SK-N-SH treated with all-trans-retinoic acid at 6 μM for 48 hours (cell line): ENCODE measurements around the gene ARFIP1.
A peak's percentile ranks its signal among the peaks of the same experiment; 100 is the strongest.

Experiments used
- ATAC-seq: fragments of 200-7000 bp; cut with Tn5 transposase; 3 replicates; pipeline ENCODE4 v1.9.1; 2020; ENCODE audit warnings: mild to moderate bottlenecking, moderate library complexity
- ARNTL ChIP-seq: fragments of 450-650 bp; formaldehyde crosslinking; IDR thresholded peaks from 2 replicates; pipeline ENCODE4 v1.5.0; 2020; ENCODE audit warnings: low read depth, mild to moderate bottlenecking, moderate library complexity, borderline replicate concordance
- BACH2 ChIP-seq: fragments of 250-450 bp; sonication (Bioruptor Pico); IDR thresholded peaks from 2 replicates; pipeline ENCODE4 v1.9.0; 2021; ENCODE audit warnings: mild to moderate bottlenecking, borderline replicate concordance
- CSDC2 ChIP-seq: fragments of 250-450 bp; sonication (Bioruptor Pico); IDR thresholded peaks from 2 replicates; pipeline ENCODE4 v1.5.0; 2020; ENCODE audit warnings: mild to moderate bottlenecking, moderate library complexity
- CSRNP3 ChIP-seq: fragments of 250-450 bp; sonication (Bioruptor Pico); IDR thresholded peaks from 2 replicates; pipeline ENCODE4 v1.5.1; 2021; ENCODE audit warnings: mild to moderate bottlenecking, moderate library complexity
- ESRRG ChIP-seq: fragments of 250-450 bp; sonication (Bioruptor Pico); IDR thresholded peaks from 2 replicates; pipeline ENCODE4 v1.6.1; 2021; ENCODE audit warnings: mild to moderate bottlenecking
- GLIS3 ChIP-seq: fragments of 250-450 bp; sonication (Bioruptor Pico); IDR thresholded peaks from 2 replicates; pipeline ENCODE4 v1.5.0; 2020; ENCODE audit warnings: mild to moderate bottlenecking, moderate library complexity
- ISL1 ChIP-seq: fragments of 250-450 bp; sonication (Bioruptor Pico); IDR thresholded peaks from 2 replicates; pipeline ENCODE4 v2.1.2; 2022; ENCODE audit warnings: mild to moderate bottlenecking, moderate library complexity
- OSR1 ChIP-seq: fragments of 250-450 bp; sonication (Bioruptor Pico); IDR thresholded peaks from 2 replicates; pipeline ENCODE4 v1.8.0; 2022; ENCODE audit warnings: moderate library complexity, mild to moderate bottlenecking, inconsistent platforms
- POU6F1 ChIP-seq: fragments of 250-450 bp; sonication (Bioruptor Pico); IDR thresholded peaks from 2 replicates; pipeline ENCODE4 v1.8.0; 2021; ENCODE audit warnings: low read depth, mild to moderate bottlenecking, moderate library complexity, borderline replicate concordance
- PPARA ChIP-seq: fragments of 250-450 bp; sonication (Bioruptor Pico); IDR thresholded peaks from 2 replicates; pipeline ENCODE4 v1.5.0; 2020; ENCODE audit warnings: mild to moderate bottlenecking, borderline replicate concordance
- SNAI2 ChIP-seq: fragments of 250-450 bp; sonication (Bioruptor Pico); IDR thresholded peaks from 2 replicates; pipeline ENCODE4 v1.5.0; 2020; ENCODE audit warnings: mild to moderate bottlenecking, moderate library complexity
- TCF4 ChIP-seq: fragments of 250-450 bp; sonication (Bioruptor Pico); IDR thresholded peaks from 2 replicates; pipeline ENCODE4 v1.8.0; 2021; ENCODE audit warnings: mild to moderate bottlenecking, moderate library complexity, borderline replicate concordance
- TOX ChIP-seq: fragments of 250-450 bp; sonication (Bioruptor Pico); IDR thresholded peaks from 2 replicates; pipeline ENCODE4 v1.8.0; 2021; ENCODE audit warnings: mild to moderate bottlenecking, moderate library complexity, borderline replicate concordance
- ZC3H10 ChIP-seq: fragments of 250-450 bp; sonication (Bioruptor Pico); IDR thresholded peaks from 2 replicates; pipeline ENCODE4 v1.5.1; 2021; ENCODE audit warnings: mild to moderate bottlenecking, moderate library complexity
- ZFP3 ChIP-seq: fragments of 250-450 bp; sonication (Bioruptor Pico); IDR thresholded peaks from 2 replicates; pipeline ENCODE4 v1.5.0; 2020; ENCODE audit warnings: mild to moderate bottlenecking, moderate library complexity
- ZFP30 ChIP-seq: fragments of 450-650 bp; formaldehyde crosslinking; IDR thresholded peaks from 2 replicates; pipeline ENCODE4 v1.5.0; 2022; ENCODE audit warnings: mild to moderate bottlenecking, moderate library complexity
- ZNF565 ChIP-seq: fragments of 450-650 bp; formaldehyde crosslinking; conservative IDR thresholded peaks from 2 replicates; pipeline ENCODE4 v1.5.0; 2020; ENCODE audit warnings: low read depth, mild to moderate bottlenecking, moderate library complexity
- ZNF70 ChIP-seq: fragments of 450-650 bp; formaldehyde crosslinking; IDR thresholded peaks from 2 replicates; pipeline ENCODE4 v1.5.0; 2020; ENCODE audit warnings: mild to moderate bottlenecking, moderate library complexity
- ZNF8 ChIP-seq: fragments of 450-650 bp; formaldehyde crosslinking; IDR thresholded peaks from 2 replicates; pipeline ENCODE4 v1.5.0; 2020; ENCODE audit warnings: mild to moderate bottlenecking, moderate library complexity
- TF ChIP-seq, protein P1 (sequence below): fragments of 250-450 bp; sonication (Bioruptor Pico); IDR thresholded peaks from 2 replicates; pipeline ENCODE4 v1.5.0; 2020; ENCODE audit warnings: mild to moderate bottlenecking, moderate library complexity
- TF ChIP-seq, protein P2 (sequence below): fragments of 250-450 bp; sonication (Bioruptor Pico); IDR thresholded peaks from 2 replicates; pipeline ENCODE4 v1.5.1; 2020; ENCODE audit warnings: low read depth, mild to moderate bottlenecking, moderate library complexity

The ARFIP1 gene

DNA sequence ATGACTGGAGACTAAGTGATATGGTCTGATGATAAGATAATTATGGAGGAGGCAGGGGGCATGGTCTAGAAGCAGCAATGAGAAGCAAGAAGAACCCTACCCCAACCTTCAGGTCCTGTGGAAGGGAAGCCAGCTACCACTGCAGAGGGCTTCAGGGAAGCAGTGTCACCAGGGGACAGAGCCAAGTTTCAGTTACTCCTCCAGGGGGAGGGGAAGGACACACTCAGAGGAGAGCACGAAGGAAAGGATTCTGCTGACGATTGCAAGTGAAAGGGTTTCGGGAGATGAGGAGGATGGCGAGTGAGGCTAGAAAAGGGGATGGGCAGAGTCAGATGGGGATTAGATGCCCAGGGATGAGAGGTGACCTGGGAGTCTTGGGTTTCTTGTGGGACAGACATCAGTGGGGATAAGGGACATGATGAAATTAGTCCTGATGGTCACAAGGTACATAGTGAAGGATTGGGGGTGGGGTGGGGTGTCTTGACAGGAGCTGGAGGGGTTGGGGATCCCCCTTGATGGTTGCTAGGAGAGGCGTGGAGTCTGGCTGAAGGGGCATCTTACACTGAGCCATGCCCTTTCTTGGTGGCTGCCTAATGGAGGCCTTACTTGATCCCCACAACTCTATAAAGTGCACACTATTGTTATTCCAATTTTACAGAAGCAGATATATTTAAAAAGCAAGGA, 45.6 kb upstream of the ARFIP1 start (continued):
- TF ChIP-seq GLIS3 = no peak
- no peak for TF ChIP-seq CSDC2 (CRISPR knock-in tag)
- TF ChIP-seq ESRRG (CRISPR knock-in tag) = no peak
- TF ChIP-seq ISL1 = no peak
- TF ChIP-seq, protein P1, sequence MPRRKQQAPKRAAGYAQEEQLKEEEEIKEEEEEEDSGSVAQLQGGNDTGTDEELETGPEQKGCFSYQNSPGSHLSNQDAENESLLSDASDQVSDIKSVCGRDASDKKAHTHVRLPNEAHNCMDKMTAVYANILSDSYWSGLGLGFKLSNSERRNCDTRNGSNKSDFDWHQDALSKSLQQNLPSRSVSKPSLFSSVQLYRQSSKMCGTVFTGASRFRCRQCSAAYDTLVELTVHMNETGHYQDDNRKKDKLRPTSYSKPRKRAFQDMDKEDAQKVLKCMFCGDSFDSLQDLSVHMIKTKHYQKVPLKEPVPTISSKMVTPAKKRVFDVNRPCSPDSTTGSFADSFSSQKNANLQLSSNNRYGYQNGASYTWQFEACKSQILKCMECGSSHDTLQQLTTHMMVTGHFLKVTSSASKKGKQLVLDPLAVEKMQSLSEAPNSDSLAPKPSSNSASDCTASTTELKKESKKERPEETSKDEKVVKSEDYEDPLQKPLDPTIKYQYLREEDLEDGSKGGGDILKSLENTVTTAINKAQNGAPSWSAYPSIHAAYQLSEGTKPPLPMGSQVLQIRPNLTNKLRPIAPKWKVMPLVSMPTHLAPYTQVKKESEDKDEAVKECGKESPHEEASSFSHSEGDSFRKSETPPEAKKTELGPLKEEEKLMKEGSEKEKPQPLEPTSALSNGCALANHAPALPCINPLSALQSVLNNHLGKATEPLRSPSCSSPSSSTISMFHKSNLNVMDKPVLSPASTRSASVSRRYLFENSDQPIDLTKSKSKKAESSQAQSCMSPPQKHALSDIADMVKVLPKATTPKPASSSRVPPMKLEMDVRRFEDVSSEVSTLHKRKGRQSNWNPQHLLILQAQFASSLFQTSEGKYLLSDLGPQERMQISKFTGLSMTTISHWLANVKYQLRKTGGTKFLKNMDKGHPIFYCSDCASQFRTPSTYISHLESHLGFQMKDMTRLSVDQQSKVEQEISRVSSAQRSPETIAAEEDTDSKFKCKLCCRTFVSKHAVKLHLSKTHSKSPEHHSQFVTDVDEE (CRISPR knock-in tag) = no peak
- no peak for TF ChIP-seq PPARA

DNA sequence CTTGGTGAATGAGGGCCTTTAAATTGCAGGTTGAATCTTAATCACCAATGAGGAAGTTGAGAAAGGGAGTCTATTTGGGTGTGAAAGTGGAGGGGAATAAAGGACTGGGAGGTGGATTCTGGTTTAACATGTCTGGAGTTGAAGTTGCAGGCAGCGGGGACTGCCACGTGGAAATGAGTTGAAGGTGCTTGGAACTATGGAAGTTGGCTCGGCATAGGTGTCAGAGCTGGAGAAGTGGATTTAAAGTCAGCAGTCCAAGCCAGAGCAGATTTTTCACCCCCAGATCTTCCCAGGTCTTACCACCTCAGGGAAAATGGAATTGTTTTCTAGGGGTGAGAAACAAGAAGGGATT, 45.1 kb upstream of the ARFIP1 start:
- no peak for ATAC-seq
- TF ChIP-seq ISL1 = no peak
- no peak for TF ChIP-seq PPARA
- TF ChIP-seq ZNF565 (CRISPR knock-in tag) = no peak
- TF ChIP-seq ZNF8 (CRISPR knock-in tag) = no peak
- no peak for TF ChIP-seq BACH2
- no peak for TF ChIP-seq POU6F1 (CRISPR knock-in tag)
- no peak for TF ChIP-seq ZNF70 (CRISPR knock-in tag)
- no peak for TF ChIP-seq ZFP3 (CRISPR knock-in tag)
- TF ChIP-seq, protein P1 (CRISPR knock-in tag) = no peak
- TF ChIP-seq ARNTL (CRISPR knock-in tag) = no peak
- TF ChIP-seq ZC3H10 (CRISPR knock-in tag) = no peak
- no peak for TF ChIP-seq TOX (CRISPR knock-in tag)
- no peak for TF ChIP-seq GLIS3
- no peak for TF ChIP-seq ZFP30
- TF ChIP-seq, protein P2, sequence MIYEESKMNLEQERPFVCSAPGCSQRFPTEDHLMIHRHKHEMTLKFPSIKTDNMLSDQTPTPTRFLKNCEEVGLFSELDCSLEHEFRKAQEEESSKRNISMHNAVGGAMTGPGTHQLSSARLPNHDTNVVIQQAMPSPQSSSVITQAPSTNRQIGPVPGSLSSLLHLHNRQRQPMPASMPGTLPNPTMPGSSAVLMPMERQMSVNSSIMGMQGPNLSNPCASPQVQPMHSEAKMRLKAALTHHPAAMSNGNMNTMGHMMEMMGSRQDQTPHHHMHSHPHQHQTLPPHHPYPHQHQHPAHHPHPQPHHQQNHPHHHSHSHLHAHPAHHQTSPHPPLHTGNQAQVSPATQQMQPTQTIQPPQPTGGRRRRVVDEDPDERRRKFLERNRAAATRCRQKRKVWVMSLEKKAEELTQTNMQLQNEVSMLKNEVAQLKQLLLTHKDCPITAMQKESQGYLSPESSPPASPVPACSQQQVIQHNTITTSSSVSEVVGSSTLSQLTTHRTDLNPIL (CRISPR knock-in tag) = no peak
- no peak for TF ChIP-seq TCF4 (CRISPR knock-in tag)
- TF ChIP-seq CSRNP3 (CRISPR knock-in tag) = no peak
- TF ChIP-seq CSDC2 (CRISPR knock-in tag) = no peak
- TF ChIP-seq SNAI2 (CRISPR knock-in tag) = no peak
- TF ChIP-seq, all 23 proteins: peak for 0

DNA sequence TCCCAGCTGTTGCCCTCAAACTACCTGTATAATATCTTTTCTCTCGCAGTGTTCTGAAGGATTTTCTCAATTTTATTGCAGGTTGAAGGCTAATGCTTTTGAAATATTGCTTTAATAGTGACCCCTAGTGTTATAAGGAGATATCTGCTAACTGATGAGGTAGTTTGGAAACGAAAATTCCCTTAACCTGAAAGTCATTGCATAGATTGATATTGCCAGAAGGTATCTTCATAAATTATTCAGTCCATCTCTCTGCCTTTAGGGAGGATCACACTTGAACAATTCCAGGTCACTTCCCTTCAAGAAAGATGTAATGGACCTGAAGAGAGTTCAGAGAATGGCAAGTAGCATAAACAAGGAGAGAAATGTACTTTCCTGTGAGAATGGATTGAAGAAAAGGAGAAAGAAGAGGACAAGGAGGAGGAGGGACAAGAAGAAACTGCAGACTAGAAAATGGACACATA, 44.3 kb upstream of the ARFIP1 start:
- ATAC-seq = peak; percentile 81
- TF ChIP-seq GLIS3 = no peak
- TF ChIP-seq BACH2 = no peak
- no peak for TF ChIP-seq ZNF70 (CRISPR knock-in tag)
- TF ChIP-seq ISL1 = no peak
- no peak for TF ChIP-seq CSRNP3 (CRISPR knock-in tag)
- no peak for TF ChIP-seq SNAI2 (CRISPR knock-in tag)
- TF ChIP-seq ZFP3 (CRISPR knock-in tag) = no peak
- no peak for TF ChIP-seq OSR1 (CRISPR knock-in tag)
- TF ChIP-seq CSDC2 (CRISPR knock-in tag) = no peak
- no peak for TF ChIP-seq ZFP30
- no peak for TF ChIP-seq POU6F1 (CRISPR knock-in tag)
- TF ChIP-seq TOX (CRISPR knock-in tag) = no peak
